HTR-8/SVneo (cell line): ENCODE results near the gene SATB2.
A peak's percentile ranks its signal among the peaks of the same experiment; 100 is the strongest.

Experiments used
- DNase-seq: peaks from one replicate; pipeline ENCODE4 v3.0.0; 2011; ENCODE audit warnings: low spot score, mixed read lengths; ENCODE audit not compliant: insufficient read length
- FAIRE-seq: peaks from 2 replicates; lab custom pipeline; 2011; peaks lifted over from hg19 to GRCh38; lab: Jason Lieb, UNC

The SATB2 gene

GRCh38 chr2:199455545-199456382 is 2.0 kb downstream of the SATB2 start:
- no peak for DNase-seq

GRCh38 chr2:199455210-199455544 is 2.6 kb downstream of the SATB2 start:
- FAIRE-seq (no peak), DNase-seq (no peak)

More at GRCh38 chr2:199455545-199456382, 2.0 kb downstream of the SATB2 start:
- FAIRE-seq, result peak; percentile 63

GRCh38 chr2:199452991-199453379 is 4.8 kb downstream of the SATB2 start:
- no peak for DNase-seq
- FAIRE-seq, result no peak

GRCh38 chr2:199452260-199452990 is 5.3 kb downstream of the SATB2 start:
- FAIRE-seq (no peak), DNase-seq (no peak)

- no peak for FAIRE-seq
Measured at GRCh38 chr2:199449956-199450355, 7.8 kb downstream of the SATB2 start.

GRCh38 chr2:199449455-199449854 is 8.3 kb downstream of the SATB2 start:
- DNase-seq, result no peak
- no peak for FAIRE-seq

More at GRCh38 chr2:199449956-199450355, 7.8 kb downstream of the SATB2 start:
- DNase-seq, result no peak

- FAIRE-seq (no peak), DNase-seq (no peak)
Measured at GRCh38 chr2:199446996-199447576, 10.7 kb downstream of the SATB2 start.

GRCh38 chr2:199444749-199445148 is 13.0 kb downstream of the SATB2 start:
- FAIRE-seq, result no peak
- no peak for DNase-seq

GRCh38 chr2:199443589-199444130 is 14.1 kb downstream of the SATB2 start:
- FAIRE-seq (no peak), DNase-seq (no peak)

GRCh38 chr2:199442173-199442572 is 15.6 kb downstream of the SATB2 start:
- no peak for DNase-seq
- FAIRE-seq, result no peak

GRCh38 chr2:199441759-199442158 is 16.0 kb downstream of the SATB2 start:
- DNase-seq, result no peak
- FAIRE-seq, result no peak

- no peak for DNase-seq
- FAIRE-seq, result no peak
Measured at GRCh38 chr2:199440118-199440517, 17.6 kb downstream of the SATB2 start.

- FAIRE-seq, result no peak
- DNase-seq, result no peak
Measured at GRCh38 chr2:199439542-199439941, 18.2 kb downstream of the SATB2 start.

- FAIRE-seq, result no peak
Measured at GRCh38 chr2:199439066-199439465, 18.7 kb downstream of the SATB2 start.

GRCh38 chr2:199434555-199434954 is 23.2 kb downstream of the SATB2 start:
- no peak for DNase-seq
- FAIRE-seq, result no peak

More at GRCh38 chr2:199439066-199439465, 18.7 kb downstream of the SATB2 start:
- no peak for DNase-seq

GRCh38 chr2:199433204-199433832 is 24.4 kb downstream of the SATB2 start:
- no peak for DNase-seq
- FAIRE-seq, result no peak

GRCh38 chr2:199431746-199432213 is 26.0 kb downstream of the SATB2 start:
- DNase-seq, result no peak
- FAIRE-seq, result peak; percentile 62

- FAIRE-seq, result no peak
- DNase-seq, result no peak
Measured at GRCh38 chr2:199430214-199430613, 27.5 kb downstream of the SATB2 start.

- DNase-seq (no peak), FAIRE-seq (no peak)
Measured at GRCh38 chr2:199428291-199428690, 29.4 kb downstream of the SATB2 start.

GRCh38 chr2:199424160-199424559 is 33.6 kb downstream of the SATB2 start:
- DNase-seq (no peak), FAIRE-seq (no peak)
